Amniotic epithelial cell (primary cell): ENCODE results near the gene KPTN.

ENCODE experiments used
- DNase-seq: peaks from one replicate; pipeline ENCODE4 v3.0.0-alpha.2; 2010; ENCODE audit warnings: low read depth

KPTN gene

DNA sequence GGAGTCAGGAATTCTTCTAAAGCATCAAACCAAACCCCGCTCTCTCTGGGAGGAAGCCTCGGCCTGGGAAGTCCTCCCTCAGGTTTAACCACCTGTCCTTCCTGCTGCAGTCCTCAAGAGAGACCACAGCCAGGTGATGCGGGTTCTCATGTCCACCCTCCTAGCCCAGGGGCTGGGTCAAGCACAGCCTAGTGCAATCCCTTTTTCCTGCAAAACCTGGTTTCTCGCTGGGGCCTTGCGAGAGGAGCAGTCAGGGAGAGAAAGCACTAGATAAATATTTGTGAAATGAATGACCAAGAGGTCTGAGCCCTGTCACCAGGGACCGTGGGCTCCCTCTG, 14.7 kb downstream of the KPTN start:
- DNase-seq, result no peak

DNA sequence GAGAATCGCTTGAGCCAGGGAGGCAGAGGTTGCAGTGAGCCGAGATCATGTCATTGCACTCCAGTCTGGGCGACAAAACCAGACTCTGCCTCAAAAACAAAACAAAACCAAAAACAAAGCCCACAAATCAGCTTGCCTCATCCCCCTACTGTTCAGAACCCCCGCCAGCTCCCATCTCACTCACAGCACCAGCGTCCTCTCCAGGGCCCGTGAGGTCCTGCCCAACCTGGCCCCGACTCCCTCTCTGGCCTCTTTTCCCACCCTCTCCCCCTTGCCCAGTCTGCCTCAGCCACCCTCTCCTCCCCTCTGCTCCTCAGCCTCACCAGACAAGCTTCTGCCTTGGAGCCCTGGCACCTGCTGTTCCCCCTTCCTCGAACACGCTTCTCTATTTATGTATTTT, 16.1 kb downstream of the KPTN start:
- DNase-seq, result no peak

DNA sequence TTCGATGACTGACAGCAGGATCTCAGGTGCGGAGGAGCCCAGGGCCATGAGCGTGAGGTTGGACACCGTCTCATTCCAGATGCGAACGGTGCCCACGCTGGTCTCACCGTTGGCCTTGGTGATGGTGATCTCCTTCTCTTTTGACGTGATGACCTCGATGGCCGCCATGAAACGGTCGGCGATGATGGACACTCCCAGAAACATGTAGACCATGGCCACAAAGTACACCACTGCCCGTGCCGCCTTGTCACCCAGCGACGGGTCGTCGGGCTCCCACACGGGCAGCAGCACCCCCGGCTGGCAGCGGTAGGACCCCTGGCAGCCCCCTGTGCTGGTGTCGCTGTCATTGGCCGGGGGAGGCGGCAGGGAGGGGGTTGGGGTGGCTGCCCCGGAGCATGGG, 18.1 kb downstream of the KPTN start:
- DNase-seq, result no peak

DNA sequence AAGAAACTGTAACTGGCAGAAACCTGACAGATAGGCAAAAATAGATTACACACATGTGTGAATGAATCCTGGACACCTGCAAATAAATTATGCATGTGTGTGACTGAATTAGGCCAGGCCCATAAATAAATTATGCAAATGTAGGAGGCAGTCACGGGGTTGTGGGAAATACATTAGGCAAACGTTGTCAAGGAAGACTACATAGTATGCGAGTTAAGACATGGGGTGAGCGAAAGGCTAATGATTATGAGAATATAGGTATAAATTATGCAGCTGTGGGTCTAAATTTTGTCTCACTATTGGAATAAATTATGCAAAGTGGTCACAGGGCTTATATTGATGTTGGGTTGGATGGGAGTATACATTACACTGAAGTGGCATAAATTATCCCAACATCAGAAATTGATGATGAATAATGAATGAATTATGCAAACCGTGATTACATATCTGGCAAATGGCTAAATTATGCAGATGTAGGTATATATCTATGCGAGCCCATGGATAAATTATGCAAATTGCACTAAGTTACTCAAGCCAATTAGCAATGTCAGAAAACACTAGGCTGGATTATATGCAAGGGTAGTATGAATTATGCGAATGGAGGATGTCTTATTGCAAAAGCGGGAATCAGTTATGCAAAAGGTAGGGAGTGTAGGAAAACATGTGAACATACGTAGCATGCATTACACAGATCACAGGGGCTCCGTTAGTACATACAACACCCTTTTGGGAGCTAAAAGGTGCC, 19.2 kb downstream of the KPTN start:
- no peak for DNase-seq

DNA sequence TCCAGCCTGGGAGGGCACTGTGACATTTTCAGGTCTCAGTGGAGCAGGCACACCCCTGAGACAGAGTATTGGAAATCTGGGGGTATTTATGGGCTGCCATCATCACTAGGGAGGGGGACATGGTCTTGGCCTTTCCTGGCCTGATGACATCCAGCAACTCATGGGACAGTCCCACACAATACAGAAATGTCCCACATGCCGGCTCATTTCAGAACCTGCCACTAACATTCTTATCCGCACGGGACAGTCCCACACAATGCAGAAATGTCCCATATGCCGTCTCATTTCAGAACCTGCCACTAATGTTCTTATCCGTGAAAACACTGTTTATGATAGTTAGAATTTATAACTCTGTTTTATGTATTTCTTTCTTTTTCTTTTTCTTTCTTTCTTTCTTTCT, 22.1 kb downstream of the KPTN start:
- DNase-seq, result no peak

DNA sequence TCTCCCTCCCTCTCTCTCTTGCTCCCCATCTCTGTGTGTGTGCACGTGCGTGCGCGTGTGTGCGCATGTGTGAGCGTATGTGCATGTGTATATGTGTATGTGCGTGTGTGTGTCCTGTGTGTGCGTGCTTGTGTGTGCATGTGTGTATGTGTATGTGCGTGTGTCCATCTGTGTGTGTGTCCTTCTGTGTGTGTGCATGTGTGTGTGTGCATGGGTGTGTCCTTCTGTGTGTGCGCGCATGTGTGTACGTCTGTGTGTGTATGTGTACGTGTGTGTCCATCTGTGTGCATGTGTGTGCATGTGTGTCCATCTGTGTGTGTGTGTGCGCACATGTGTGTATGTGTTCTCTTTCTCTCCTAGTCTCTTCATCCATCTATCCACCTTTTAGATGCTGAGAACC, 24.5 kb downstream of the KPTN start:
- no peak for DNase-seq

DNA sequence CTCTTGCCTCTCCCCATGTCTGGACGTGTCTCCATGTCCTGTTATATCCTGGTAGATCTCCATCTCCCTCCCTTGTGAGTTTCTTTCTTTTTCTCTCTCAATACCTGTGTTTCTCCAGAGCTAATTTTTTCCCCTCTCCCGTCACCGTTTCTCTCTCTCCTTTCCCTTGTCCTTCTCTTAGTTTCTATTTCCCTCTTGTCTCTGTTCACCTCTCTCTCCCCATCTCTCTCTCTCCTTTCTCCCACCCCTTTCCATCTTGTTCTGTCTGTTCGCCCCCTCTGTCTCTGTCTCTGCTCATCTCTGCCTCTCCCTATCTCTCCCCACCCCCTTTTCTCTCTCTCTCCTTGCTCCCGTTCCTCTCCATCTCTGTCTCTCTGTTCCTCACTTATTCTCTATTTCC, 25.3 kb downstream of the KPTN start:
- no peak for DNase-seq

DNA sequence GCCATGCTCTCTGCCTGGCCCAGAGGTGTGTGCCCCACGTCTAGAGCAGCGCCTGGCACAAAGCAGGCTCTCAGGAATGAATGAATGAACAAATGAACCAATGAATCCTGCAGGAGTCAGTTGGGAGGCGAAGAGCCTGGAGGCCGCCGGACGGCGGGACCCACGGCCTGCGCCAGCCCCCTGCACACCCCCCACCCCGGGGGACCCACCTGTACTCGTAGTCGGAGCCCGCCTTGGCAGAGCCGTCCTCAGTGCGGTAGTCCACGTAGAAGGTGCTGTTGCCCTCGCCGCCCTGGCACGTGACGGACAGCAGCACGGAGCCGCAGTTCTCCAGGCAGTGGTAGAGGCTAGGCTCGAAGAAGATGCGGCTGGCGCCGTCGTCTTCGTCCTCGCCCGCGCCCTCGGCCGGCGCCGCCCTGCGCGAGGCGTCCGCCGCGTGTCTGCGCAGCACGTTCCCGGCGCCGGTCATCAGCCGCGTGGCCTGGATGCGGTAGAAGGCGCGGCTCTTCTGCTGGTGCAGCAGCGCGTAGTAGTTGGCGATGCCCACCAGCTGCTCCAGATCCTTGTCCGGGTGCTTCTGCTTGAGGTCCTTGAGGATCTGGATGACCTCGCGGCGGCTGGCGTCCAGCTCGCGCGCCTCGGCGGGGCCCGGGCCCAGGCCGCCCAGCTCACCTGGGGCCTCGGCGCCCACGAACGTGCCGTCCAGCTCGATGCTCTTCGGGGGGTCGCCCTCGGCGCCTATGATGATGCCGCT, 27.1 kb downstream of the KPTN start:
- DNase-seq, result no peak

DNA sequence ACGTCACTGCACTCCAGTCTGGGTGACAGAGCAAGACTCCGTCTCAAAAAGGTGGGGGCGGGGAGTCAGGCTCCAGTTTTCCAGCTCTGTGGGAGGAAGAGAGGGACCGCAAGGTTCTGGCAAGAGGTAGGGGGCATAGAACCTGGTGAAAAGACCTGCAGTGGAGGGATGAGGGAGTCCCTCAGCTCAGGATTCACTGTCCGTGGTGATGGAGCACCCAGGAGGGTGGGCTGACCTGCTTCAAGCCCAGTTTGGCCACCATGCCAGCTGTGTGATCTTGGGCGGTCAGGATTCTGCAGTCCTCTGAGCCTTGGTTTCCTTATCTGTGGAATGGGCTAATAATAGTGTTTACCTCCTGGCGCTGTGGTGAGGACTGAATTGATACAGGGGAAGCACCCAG, 33.5 kb downstream of the KPTN start:
- no peak for DNase-seq

DNA sequence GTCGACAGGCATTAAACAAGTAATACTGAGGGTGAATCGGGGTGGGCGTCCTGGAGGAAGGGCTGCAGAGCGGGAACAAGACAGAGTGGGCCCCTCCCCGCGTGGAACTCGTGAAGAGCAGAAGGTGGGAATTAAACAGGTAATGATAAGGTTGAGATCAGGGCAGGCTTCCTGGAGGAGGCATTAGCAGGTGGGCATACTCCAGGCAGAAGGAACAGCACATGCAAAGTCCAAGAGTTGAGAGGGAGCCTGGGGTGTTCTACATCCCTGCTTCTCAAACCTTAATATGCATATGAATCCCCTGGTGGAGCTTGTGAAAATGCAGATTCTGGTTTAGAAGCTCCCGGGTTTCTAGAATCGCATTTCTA, 35.7 kb downstream of the KPTN start:
- DNase-seq, result no peak

DNA sequence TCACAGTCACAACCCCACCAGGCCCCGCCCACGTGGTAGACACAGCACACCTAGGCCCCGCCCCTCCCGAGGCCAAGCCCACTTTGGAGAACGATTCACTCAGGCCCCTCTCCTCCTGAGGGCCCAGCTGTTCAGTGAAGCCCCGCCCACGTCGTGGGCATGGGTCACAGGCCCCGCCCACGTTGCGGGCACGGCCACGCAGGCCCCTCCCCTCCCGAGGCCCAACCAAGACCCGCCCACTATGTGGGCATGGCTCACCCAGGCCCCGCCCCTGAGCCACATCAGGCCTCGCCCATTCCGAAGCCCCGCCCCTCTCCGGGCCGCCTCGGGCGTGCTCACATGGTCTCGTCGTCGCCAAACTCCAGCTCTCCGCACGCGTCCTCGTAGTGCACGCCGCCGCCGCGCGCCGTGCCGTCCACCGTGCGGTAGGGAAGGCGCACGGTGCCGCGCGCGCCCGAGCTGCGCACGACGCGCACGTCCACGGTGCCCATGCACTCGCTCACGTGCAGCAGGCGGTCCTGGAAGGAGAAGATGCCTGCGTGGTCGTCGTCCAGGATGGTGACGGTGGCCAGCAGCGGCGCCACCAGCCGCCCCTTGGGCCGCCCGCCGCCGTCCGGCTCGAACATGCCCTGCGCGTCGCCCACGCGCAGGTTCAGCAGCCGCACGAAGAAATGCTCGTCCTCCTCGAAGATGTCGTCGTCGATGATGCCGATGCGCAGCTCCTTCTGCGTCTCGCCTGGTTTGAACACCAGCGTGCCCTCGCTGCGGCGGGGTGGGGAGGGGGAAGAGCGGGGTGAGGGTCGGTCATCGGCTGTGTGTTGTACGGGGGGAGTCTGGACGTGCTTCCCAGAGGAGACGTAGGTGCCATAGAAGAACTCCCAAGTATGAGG, 36.3 kb downstream of the KPTN start:
- peak; percentile 14 for DNase-seq

DNA sequence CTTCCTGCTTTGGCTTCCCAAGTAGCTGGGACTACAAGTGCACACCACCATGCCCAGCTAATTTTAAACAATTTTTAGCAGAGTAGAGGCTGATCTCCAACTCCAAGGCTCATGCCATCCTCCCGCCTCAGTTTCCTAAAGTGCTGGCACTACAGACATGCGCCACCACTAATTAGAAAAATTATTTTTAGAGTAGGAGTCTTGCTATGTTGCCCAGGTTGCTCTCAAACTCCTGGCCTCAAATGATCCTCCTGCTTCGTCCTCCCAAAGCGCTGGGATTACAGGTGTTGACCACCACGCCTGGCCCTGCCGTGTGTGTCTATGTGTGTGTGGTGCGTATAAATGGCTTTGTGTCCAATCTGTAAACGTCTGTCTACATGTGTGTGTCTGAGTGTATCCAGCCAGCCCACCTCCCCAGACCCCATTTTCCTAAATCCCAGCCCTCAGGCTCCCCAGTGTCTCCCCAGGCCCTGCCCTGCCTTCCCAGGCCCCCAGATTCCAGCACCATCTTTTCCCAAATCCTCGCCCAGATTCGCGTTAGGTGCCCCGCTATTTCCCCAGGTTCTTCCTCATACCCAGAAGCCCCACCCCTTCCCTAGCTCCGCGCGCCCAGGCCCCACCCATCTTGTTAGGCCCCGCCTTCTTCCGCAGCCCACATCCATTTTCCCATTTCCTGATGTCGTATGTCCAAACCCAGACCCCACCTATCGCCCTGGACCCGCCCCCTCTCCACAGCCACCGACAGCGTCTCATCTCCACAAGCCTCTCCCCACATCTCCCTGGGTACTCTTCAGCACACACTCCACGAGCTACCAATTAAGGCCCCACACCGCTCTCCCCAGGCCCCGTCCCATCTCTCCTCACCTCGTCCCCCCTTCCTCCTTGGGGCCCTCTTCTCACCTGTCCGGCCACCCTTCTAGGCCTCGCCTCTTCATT, 37.2 kb downstream of the KPTN start:
- DNase-seq, result no peak

DNA sequence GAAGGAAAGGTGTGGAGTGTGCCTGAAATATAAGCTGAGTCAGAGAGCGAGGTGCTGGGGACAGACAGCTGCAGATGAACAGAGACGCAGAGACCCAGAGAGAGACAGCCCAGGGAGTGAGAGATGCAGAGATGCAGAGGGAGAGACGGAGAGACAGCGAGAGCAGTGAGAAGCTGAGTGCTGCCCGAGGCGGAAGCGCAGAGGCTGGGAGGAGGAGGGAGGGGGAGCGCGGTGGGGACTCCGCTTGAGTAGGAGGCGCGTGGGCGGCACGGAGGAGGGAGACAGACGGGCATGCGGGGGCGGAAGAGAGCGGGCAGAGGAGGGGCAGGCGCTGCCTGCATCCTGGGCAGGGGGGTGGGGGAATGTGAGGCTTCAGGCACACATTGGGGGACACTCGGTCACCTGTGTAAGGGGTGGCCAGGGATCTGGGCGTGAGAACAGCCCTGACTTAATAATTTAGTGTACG, 38.0 kb downstream of the KPTN start:
- peak; percentile 51 for DNase-seq

DNA sequence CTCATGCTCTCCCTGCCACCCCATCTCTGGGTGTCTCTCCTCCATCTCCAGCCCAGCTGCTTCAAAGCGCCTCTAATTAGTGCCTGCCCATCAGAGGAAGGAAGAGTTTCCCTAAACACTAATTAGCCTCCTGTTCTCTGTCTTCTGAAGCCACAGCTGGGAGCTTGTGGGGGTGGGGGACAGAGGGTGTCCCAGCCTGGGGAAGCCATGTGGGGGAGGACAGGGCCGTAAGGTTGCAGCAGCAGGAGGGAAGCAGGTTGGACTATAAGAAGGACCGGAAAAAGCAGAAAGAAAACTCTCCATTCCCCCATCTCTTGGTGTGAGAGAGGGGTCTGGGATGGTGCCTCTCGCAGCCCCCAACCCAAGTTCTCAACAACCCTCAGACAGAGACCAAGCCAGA, 38.5 kb downstream of the KPTN start:
- DNase-seq, result no peak

DNA sequence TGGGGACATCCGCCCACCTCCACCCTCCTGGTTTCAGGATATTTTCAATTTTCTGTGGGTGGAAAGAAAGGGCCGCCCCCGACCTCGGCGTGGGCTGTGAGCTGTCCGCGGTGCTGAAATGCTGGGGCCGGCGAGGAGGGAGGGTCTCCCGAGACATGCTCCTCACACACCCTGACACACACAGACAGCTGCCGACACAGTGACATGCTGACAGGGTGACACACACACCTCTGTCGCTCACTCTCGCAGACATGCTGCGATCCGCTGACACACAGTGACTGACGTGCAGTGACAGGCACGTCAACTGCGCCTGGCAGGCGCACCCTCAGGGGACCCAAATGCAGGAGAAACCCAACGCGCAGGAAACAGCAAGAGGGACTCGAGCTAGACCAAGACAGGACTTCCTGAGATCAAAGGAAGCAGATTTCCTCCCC, 39.6 kb downstream of the KPTN start:
- DNase-seq, result no peak

DNA sequence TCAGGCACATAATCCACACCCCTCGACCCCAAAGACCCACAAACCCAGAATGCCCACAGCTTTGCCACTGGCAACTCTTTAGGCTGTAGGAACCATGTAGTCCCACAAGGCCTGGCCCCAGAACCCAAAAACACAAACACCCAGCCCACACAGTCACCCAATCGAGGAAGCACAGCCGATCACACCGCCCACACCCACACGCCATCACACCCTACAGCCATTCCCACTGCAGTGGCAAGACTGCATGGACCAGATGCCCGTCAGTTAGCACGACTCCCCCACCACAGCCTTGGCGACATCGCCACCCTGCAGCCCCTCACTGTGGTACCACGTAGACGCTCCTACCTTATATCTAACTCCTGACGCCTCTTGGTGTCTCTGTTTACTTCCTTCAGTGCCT, 40.7 kb downstream of the KPTN start:
- no peak for DNase-seq

DNA sequence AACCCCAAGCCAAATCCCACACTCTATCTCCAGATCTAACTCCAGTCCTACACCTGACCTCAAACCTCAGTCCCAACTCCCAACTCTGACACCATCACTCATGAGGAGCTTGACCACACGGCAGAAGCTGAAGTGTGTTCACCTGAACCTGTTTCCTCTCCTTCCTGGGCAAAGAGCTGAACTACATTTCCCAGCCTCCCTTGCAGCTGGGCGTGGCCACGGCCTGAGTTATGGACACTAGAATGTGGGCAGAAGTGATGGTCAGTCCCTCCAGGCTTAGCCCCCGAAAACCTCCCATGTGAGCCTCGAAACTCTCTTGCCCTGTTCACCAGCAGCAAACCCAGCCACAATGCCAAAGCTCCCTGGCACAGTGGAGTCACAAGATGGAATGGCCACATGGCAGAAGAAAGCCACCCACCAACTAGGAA, 45.2 kb downstream of the KPTN start:
- no peak for DNase-seq

DNA sequence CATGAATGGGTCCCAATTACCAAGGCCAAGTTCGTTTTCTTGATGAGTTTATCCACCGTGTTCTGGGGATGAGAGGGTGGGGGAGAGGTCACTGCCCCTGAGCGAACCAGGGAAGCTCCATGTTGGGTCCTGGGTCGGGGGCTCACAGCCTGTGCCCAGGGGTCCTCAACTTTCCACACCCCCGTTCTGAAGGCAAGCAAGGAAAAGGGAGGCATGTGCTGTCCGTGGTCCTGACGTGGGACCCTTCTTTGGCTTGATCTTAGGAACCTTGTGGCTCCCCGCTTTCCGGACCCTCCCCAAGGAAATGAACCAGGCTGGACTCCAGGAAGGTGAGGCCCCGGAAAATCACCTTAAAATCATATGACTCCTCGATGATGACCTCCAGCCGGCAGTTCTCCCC, 46.5 kb downstream of the KPTN start:
- DNase-seq, result no peak

DNA sequence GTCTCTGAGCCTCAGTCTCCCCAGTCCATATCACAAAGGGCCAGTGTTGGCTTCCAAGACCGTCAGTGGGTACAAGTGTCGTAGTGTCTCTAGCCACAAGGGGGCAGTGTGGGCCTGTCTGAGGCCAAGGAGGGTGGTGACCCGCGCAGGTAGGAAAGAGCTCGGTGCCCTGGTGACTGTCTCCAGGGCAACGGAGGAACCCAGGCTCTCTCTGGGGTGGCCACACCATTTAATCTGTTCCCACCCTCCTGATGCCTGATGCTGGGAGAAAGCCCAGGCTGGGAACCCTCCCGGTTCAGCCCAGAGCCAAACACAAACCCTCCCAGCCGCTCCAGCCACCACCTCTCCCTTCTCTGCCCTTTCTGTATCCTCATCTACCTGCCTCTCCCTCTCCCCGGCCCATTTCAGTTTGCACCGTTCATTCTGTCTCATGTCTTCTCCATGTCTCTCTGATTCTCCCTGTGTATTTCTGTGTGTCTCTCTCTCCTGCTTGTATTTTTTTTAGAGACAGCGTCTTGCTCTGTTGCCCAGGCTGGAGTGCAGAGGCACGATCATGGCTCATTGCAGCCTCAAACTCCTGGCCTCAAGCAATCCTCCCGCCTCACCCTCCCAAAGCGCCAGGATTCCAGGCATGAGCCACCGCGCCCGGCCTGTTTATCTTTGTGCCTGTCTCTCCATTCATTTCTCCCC, 47.2 kb downstream of the KPTN start:
- DNase-seq, result no peak

DNA sequence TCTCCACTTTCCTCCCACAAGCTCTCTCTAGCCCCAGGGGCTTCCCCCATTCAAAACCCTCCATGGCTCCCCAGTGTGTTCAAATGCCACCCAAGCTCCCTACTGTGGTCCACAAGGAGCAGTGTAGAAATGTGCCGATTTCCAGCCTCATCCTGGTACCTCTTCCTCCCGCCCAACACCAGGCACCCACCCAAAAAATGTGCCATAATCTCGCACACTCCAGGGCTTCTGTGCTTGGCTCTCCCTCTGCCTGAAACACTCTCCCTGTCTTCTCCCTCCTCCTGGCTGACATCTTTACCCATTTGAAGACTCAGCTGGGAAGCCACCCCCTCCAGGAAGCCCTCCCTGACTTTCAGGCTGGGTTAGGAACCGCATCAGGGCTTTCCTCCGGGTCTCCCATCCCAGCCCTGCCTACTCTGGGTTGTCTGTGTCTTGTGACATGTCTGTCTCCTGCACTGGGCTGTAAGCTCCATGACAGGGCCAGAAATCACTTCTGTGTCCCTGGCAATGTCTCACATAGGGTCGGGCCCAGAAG, 48.1 kb downstream of the KPTN start:
- DNase-seq, result no peak

DNA sequence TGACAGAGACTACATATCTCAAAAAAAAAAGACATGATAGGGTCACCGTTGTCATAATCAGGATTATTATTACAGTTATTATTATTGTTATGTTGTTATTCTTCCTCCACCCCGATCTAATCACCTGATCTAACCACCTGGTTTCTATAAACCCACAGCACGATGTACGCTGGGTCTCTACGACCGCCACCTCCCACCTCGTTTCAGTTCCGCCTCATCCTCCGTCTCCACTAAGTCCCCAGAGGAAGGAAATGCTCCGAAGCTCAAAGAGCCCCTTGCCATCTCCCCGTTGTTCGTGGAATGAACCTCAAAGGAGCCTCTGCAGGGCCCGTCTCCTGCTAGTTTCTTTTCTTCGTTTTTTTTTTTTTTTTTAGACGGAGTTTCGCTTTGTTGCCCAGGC, 48.8 kb downstream of the KPTN start:
- DNase-seq, result no peak
